GM23248 (cell line): Measurements from ENCODE around the gene LRRC28.

Experiments
- EZH2 ChIP-seq: fragments of 200-600 bp; sonication (generic); IDR thresholded peaks from 2 replicates; pipeline ENCODE4 v1.6.1; 2018; ENCODE audit warnings: antibody characterized with exemption, mild to moderate bottlenecking; ENCODE audit not compliant: insufficient read depth, poor library complexity, severe bottlenecking
- EZH2phosphoT487 ChIP-seq: fragments of 200-600 bp; sonication (generic); IDR thresholded peaks from 2 replicates; pipeline ENCODE4 v1.6.1; 2018; ENCODE audit warnings: antibody characterized with exemption, moderate library complexity, mild to moderate bottlenecking, low read depth; ENCODE audit not compliant: insufficient read depth

GRCh38 chr15:99345832-99346462 is 94.7 kb downstream of the LRRC28 start:
- TF ChIP-seq EZH2phosphoT487 (no peak), EZH2 (no peak)
